B cell (primary cell): ENCODE data around the gene ADARB2. TPM values are rescaled to one million over a fixed set of nuclear protein-coding genes. Genes with fewer than 3 reads are reported as not detected.

Source experiments
- ATAC-seq: fragments of 200-7000 bp; cut with Tn5 transposase; one replicate; pipeline ENCODE4 v1.10.0; 2021; ENCODE audit warnings: low read depth, mild to moderate bottlenecking, moderate number of reproducible peaks, moderate library complexity
- CTCF ChIA-PET: fragments of 350-600 bp; sonication (Branson Sonifier 250); formaldehyde crosslinking; loops from one replicate; lab custom pipeline; 2021; ENCODE audit warnings: antibody characterized with exemption, inconsistent platforms; lab: Charles Lee
- POLR2A ChIA-PET: fragments of 350-600 bp; sonication (Branson Sonifier 250); formaldehyde crosslinking; loops from one replicate; lab custom pipeline; 2021; ENCODE audit warnings: antibody characterized with exemption; lab: Charles Lee
- DNase-seq: peaks from one replicate; pipeline ENCODE4 v3.0.0; 2013
- H2AFZ ChIP-seq: 2 replicates; pipeline ENCODE4 v1.6.1; 2012; ENCODE audit warnings: mild to moderate bottlenecking, low read depth, low read length; ENCODE audit not compliant: insufficient read depth, poor library complexity, severe bottlenecking
- H3K27ac ChIP-seq, 2 donors: 1 replicate in 1 of 2; 2 replicates in 1 of 2; pipeline ENCODE4 v1.5.1; 2012 to 2013; ENCODE audit warnings: low read length in 2 of 2, mild to moderate bottlenecking in 2 of 2, moderate library complexity in 1 of 2
- H3K27me3 ChIP-seq, 4 experiments: fragments of 200-600 bp in 1 of 4; sonication (generic) in 1 of 4; replicated peaks in 1 of 4; 1 replicate in 2 of 4; 2 replicates in 2 of 4; pipeline versions ENCODE4 v1.6.1 to v1.7.0; 2013 to 2016; ENCODE audit warnings: low read length in 3 of 4, mild to moderate bottlenecking in 2 of 4, mixed read lengths in 1 of 4, moderate library complexity in 1 of 4; ENCODE audit not compliant: insufficient read depth in 4 of 4, control insufficient read depth in 3 of 4; ENCODE audit errors: control extremely low read depth in 1 of 4
- H3K36me3 ChIP-seq, 2 experiments: replicated peaks in 1 of 2; 1 replicate in 1 of 2; 2 replicates in 1 of 2; pipeline versions ENCODE4 v1.6.1 to v1.7.1; 2013; ENCODE audit warnings: low read length in 1 of 2; ENCODE audit not compliant: insufficient read depth in 2 of 2, control insufficient read depth in 1 of 2; ENCODE audit errors: control extremely low read depth in 1 of 2, extremely low read depth in 1 of 2
- H3K4me1 ChIP-seq, 2 donors: fragments of 200-600 bp in 1 of 2; sonication (generic) in 1 of 2; 1 replicate in 1 of 2; 2 replicates in 1 of 2; pipeline versions ENCODE4 v1.5.1 to v1.6.1; 2013 to 2017; ENCODE audit warnings: low read length in 2 of 2; ENCODE audit not compliant: control insufficient read depth in 2 of 2, insufficient read depth in 2 of 2
- H3K4me2 ChIP-seq: replicated peaks from 2 replicates; pipeline ENCODE3; 2012; ENCODE audit warnings: mild to moderate bottlenecking, low read depth, low read length; ENCODE audit not compliant: poor library complexity, severe bottlenecking
- H3K4me3 ChIP-seq, 5 experiments: fragments of 200-600 bp in 1 of 5; sonication (generic) in 1 of 5; 1 replicate in 3 of 5; 2 replicates in 2 of 5; pipeline versions ENCODE4 v1.5.1 to v1.7.0; 2011 to 2016; ENCODE audit warnings: low read length in 4 of 5, mild to moderate bottlenecking in 4 of 5, low read depth in 2 of 5, control low read depth in 1 of 5, moderate library complexity in 1 of 5; ENCODE audit not compliant: insufficient read depth in 1 of 5; ENCODE audit errors: control extremely low read depth in 1 of 5, extremely low read depth in 1 of 5
- H3K79me2 ChIP-seq: fragments of 200-600 bp; sonication (generic); one replicate; pipeline ENCODE4 v1.6.0; 2016; ENCODE audit warnings: low read length; ENCODE audit not compliant: control insufficient read depth, insufficient read depth
- H3K9ac ChIP-seq: fragments of 200-600 bp; sonication (generic); 2 replicates; pipeline ENCODE4 v1.6.1; 2017; ENCODE audit warnings: mild to moderate bottlenecking, low read length, moderate library complexity
- H3K9me3 ChIP-seq, 3 donors: one replicate each; pipeline versions ENCODE4 v1.6.1 to v1.7.1; 2013; ENCODE audit warnings: low read length in 2 of 3; ENCODE audit not compliant: control insufficient read depth in 2 of 3, insufficient read depth in 1 of 3; ENCODE audit errors: control extremely low read depth in 1 of 3
- H4K20me1 ChIP-seq: 2 replicates; pipeline ENCODE4 v1.6.0; 2012; ENCODE audit warnings: mild to moderate bottlenecking, low read length; ENCODE audit not compliant: insufficient read depth, control insufficient read depth, poor library complexity, severe bottlenecking
- H3K27ac Mint-ChIP-seq: one replicate; pipeline ENCODE4 v1.8.0; 2021; ENCODE audit warnings: mixed read lengths
- H3K27me3 Mint-ChIP-seq: one replicate; pipeline ENCODE4 v1.8.0; 2021; ENCODE audit warnings: mixed read lengths
- H3K4me1 Mint-ChIP-seq: one replicate; pipeline ENCODE4 v1.8.0; 2021; ENCODE audit warnings: mixed read lengths
- H3K4me3 Mint-ChIP-seq: one replicate; pipeline ENCODE4 v1.8.0; 2021; ENCODE audit warnings: mixed read lengths
- H3K9me3 Mint-ChIP-seq: one replicate; pipeline ENCODE4 v1.8.0; 2022; ENCODE audit warnings: mixed read lengths; ENCODE audit not compliant: insufficient read depth
- EZH2 ChIP-seq: IDR thresholded peaks from 2 replicates; pipeline ENCODE4 v1.6.1; 2012; ENCODE audit warnings: borderline replicate concordance, low read depth, mild to moderate bottlenecking, moderate library complexity, low read length; ENCODE audit not compliant: insufficient read depth, poor library complexity, severe bottlenecking
- WGBS: methylation state at CpG from one replicate; pipeline ENCODE4 v1.1.5; 2013; ENCODE audit warnings: missing lambda C conversion rate; ENCODE audit not compliant: insufficient coverage; 5-methylcytosine and 5-hydroxymethylcytosine counted together
- intact Hi-C: fragments of 100-400 bp; cut with micrococcal nuclease; formaldehyde crosslinking; loops from one replicate; pipeline ENCODE4 v1.10.0; 2022
- polyA plus RNA-seq: library from polyadenylated mRNA; depleted of rRNA; stranded (reverse); fragments of >200 nt; gene quantifications from 2 replicates; pipeline ENCODE4 v1.2.3, GENCODE V29; 2012
- total RNA-seq, 2 donors: library from RNA; stranded (reverse); fragments of 120-200 nt in 1 of 2; gene quantifications; 1 replicate in 1 of 2; 2 replicates in 1 of 2; pipeline versions ENCODE4 v1.2.3 to v1.2.4, GENCODE V29; 2013 to 2022
- TF ChIP-seq, protein P1 (sequence below): fragments of 200-600 bp; IDR thresholded peaks from one replicate; pipeline ENCODE4 v1.8.0; 2022; ENCODE audit warnings: antibody characterized with exemption, mild to moderate bottlenecking

The ADARB2 gene
- total and polyA plus RNA-seq, 2 donors (not counting 1 experiment from before 2014, with no cell fraction given) = 0.13 to 0.96 TPM

DNA sequence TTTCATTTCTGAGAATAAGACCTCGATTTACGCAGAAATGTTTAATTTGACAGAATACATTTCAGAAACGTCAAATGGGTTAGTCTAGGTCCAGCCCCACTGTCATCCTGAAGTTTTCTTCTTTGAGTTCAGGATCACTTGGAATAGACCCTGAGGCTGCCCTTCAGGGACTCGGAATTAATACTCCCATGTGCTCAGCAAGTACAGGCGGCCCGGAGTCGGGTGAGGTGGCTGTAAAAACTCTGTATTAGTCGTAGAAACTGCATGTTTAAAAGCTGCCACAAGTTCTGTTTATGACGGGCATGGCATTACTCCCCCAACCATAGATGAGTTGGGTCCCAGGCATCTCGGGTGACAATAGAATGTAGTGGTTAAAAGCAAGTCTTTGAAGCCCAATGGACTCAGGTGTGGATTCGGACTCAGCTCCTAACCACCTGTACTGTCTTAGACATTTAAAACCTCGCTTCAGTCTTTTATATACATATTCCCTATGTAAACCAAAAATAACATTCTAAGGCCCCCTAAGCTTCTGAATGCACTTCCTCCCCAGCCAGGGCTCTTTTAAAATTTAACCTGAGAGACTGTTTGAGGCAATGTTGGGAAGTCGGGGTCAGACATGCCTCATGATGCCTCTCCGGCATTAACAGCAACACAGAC, 216.3 kb downstream of the ADARB2 start:
- TF ChIP-seq, protein P1, sequence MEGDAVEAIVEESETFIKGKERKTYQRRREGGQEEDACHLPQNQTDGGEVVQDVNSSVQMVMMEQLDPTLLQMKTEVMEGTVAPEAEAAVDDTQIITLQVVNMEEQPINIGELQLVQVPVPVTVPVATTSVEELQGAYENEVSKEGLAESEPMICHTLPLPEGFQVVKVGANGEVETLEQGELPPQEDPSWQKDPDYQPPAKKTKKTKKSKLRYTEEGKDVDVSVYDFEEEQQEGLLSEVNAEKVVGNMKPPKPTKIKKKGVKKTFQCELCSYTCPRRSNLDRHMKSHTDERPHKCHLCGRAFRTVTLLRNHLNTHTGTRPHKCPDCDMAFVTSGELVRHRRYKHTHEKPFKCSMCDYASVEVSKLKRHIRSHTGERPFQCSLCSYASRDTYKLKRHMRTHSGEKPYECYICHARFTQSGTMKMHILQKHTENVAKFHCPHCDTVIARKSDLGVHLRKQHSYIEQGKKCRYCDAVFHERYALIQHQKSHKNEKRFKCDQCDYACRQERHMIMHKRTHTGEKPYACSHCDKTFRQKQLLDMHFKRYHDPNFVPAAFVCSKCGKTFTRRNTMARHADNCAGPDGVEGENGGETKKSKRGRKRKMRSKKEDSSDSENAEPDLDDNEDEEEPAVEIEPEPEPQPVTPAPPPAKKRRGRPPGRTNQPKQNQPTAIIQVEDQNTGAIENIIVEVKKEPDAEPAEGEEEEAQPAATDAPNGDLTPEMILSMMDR = no peak
- no peak for TF ChIP-seq EZH2
- H3K27ac ChIP-seq = no peak overlapping the region
- ATAC-seq (no peak), DNase-seq (no peak)
- intact Hi-C loops = no loop called here
- H3K4me3 ChIP-seq = no peak overlapping the region
- ChIA-PET CTCF (no interaction called here), POLR2A (interaction anchor here (0.6 kb wide), 1 partner anchor 433 kb away, joined by 4 read pairs; no protein-coding TSS in a partner anchor)
- no peaks in the 10 kb centered on the region for H3K79me2 ChIP-seq
- H3K4me2 ChIP-seq = no peak overlapping the region
- no peak overlapping the region for H2AFZ ChIP-seq
- no peak overlapping the region for H3K27ac Mint-ChIP-seq
- H3K27me3 Mint-ChIP-seq = peaks cover 7% of the 10 kb centered on the region
- H3K9me3 Mint-ChIP-seq = no peaks in the 10 kb centered on the region
- H3K27me3 ChIP-seq = no peaks in the 10 kb centered on the region
- 87% methylated on average over 10 of the region's 14 CpGs for WGBS
- H3K4me3 Mint-ChIP-seq = no peak overlapping the region
- no peaks in the 10 kb centered on the region for H3K4me1 ChIP-seq
- H3K4me1 Mint-ChIP-seq = peaks cover 22% of the 10 kb centered on the region
- peaks cover 0 to 2% (median 0%) of the 10 kb centered on the region in 3 donors for H3K9me3 ChIP-seq
- H3K36me3 ChIP-seq = no peaks in the 10 kb centered on the region
- H3K9ac ChIP-seq = no peak overlapping the region
- no peaks in the 10 kb centered on the region for H4K20me1 ChIP-seq

DNA sequence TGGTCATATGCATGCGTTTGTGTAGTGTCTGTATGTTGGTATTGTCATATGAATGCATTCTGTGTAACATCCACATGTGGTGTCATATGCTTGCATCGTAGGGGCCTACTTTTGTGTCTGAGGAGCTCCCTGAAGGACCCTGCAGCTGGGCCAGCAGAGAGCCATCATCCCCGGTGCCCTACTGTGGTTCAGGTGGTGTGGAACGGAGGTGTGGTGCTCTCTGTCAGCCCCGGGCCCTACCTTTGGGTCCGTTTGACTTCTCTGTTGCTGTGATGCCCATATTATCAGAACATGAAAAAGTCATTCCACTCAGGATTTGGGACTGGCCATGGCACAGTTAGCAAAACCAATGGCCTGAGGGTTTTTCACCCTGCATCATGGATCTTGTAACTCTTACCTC, 217.9 kb downstream of the ADARB2 start:
- Histone ChIP-seq H3K27me3 (no peaks in the 10 kb centered on the region), H2AFZ (no peak overlapping the region), H3K79me2 (no peaks in the 10 kb centered on the region), H3K9me3 (no peaks in the 10 kb centered on the region), H3K4me3 (no peak overlapping the region), H3K27ac (no peak overlapping the region), H3K9ac (no peak overlapping the region), H3K4me2 (no peak overlapping the region), H3K4me1 (no peaks in the 10 kb centered on the region), H3K36me3 (no peaks in the 10 kb centered on the region), H4K20me1 (no peaks in the 10 kb centered on the region)
- ATAC-seq (no peak), DNase-seq (no peak)
- no peak overlapping the region for H3K27ac Mint-ChIP-seq
- peaks cover 16% of the 10 kb centered on the region for H3K4me1 Mint-ChIP-seq
- no peaks in the 10 kb centered on the region for H3K9me3 Mint-ChIP-seq
- 100% methylated on average over 5 of the region's 6 CpGs for WGBS
- ChIA-PET CTCF (no interaction called here), POLR2A (no interaction called here)
- intact Hi-C loops = no loop called here
- no peak overlapping the region for H3K4me3 Mint-ChIP-seq
- TF ChIP-seq, protein P1 = no peak
- H3K27me3 Mint-ChIP-seq = peaks cover 9% of the 10 kb centered on the region
